AG04450 (cell line): ENCODE results near the gene MCRIP2. TPM values are rescaled to one million over a fixed set of nuclear protein-coding genes. Genes with fewer than 3 reads are reported as not detected.

ENCODE experiments used
- CTCF ChIA-PET: fragments of 300-600, 350-600 bp; formaldehyde crosslinking; extraction: SDS; loops from one replicate; lab custom pipeline; 2022; ENCODE audit warnings: antibody characterized with exemption, inconsistent platforms; lab: Charles Lee
- POLR2A ChIA-PET: fragments of 350-600 bp; formaldehyde crosslinking; extraction: SDS; loops from one replicate; lab custom pipeline; 2021; ENCODE audit warnings: antibody characterized with exemption, inconsistent platforms; lab: Yijun Ruan, JAX
- DNase-seq: peaks from one replicate; pipeline ENCODE4 v3.0.0-alpha.2; 2011; ENCODE audit warnings: low read depth, low spot score
- H3K27ac ChIP-seq: one replicate; pipeline ENCODE4 v1.5.1; 2012; ENCODE audit warnings: low read depth, low read length, control low read depth
- H3K27me3 ChIP-seq: one replicate; pipeline ENCODE4 v1.6.0; 2012; ENCODE audit warnings: low read length; ENCODE audit not compliant: control insufficient read depth, insufficient read depth
- H3K4me3 ChIP-seq: 2 replicates; pipeline ENCODE4 v1.5.1; 2011; ENCODE audit warnings: mild to moderate bottlenecking, low read depth, low read length, control low read depth
- H3K9me3 ChIP-seq: 2 replicates; pipeline ENCODE4 v1.5.1; 2012; ENCODE audit warnings: low read length; ENCODE audit not compliant: control insufficient read depth, insufficient read depth
- CTCF ChIP-seq: IDR thresholded peaks from 2 replicates; pipeline ENCODE4 v1.5.1; 2011; ENCODE audit warnings: low read depth, low read length, control low read depth, inconsistent platforms
- polyA plus RNA-seq: library from polyadenylated mRNA; depleted of rRNA; stranded (reverse); fragments of >200 nt; gene quantifications from 2 replicates; pipeline ENCODE4 v1.2.3, GENCODE V29; 2011

The MCRIP2 gene
- polyA plus RNA-seq, 1 experiment = 6.7 TPM

- ChIA-PET CTCF (no interaction called here), POLR2A (no interaction called here)
- DNase-seq = no peak
- TF ChIP-seq CTCF = no peak
- H3K9me3 ChIP-seq = peaks cover 12% of the 10 kb centered on the region
- no peak overlapping the region for H3K27ac ChIP-seq
- no peaks in the 10 kb centered on the region for H3K27me3 ChIP-seq
- H3K4me3 ChIP-seq = no peak overlapping the region
Measured at GRCh38 chr16:616733-617586, 24.7 kb upstream of the MCRIP2 start.

- POLR2A ChIA-PET = interaction anchor here (0.6 kb wide), 1 partner anchor 411 kb away, joined by 3 read pairs; no protein-coding TSS in a partner anchor
- Histone ChIP-seq H3K27ac (no peak overlapping the region), H3K4me3 (no peak overlapping the region), H3K9me3 (peaks cover 16% of the 10 kb centered on the region), H3K27me3 (no peaks in the 10 kb centered on the region)
- DNase-seq = no peak
- CTCF ChIA-PET = no interaction called here
- no peak for TF ChIP-seq CTCF
Measured at GRCh38 chr16:617855-618254, 23.8 kb upstream of the MCRIP2 start.

- ChIA-PET POLR2A (interaction anchor here (1.2 kb wide), 1 partner anchor 80 kb away, joined by 3 read pairs; no protein-coding TSS in a partner anchor), CTCF (no interaction called here)
- peaks cover 5% of the 10 kb centered on the region; the same call in 1 of the 2 replicates for H3K9me3 ChIP-seq
- H3K27ac ChIP-seq = no peak overlapping the region
- H3K27me3 ChIP-seq = no peaks in the 10 kb centered on the region
- no peak for TF ChIP-seq CTCF
- no peak for DNase-seq
- no peak overlapping the region for H3K4me3 ChIP-seq
Measured at GRCh38 chr16:619476-620100, 22.0 kb upstream of the MCRIP2 start.

- Histone ChIP-seq H3K27me3 (no peaks in the 10 kb centered on the region), H3K27ac (peak overlapping the region; percentile 11), H3K9me3 (peaks cover 10% of the 10 kb centered on the region; the same call in 1 of the 2 replicates), H3K4me3 (no peak overlapping the region)
- no peak for DNase-seq
- CTCF ChIA-PET = interaction anchor here (0.5 kb wide), 1 partner anchor 219 kb away, joined by 6 read pairs; the partner anchor contains the start of gene DECR2
- POLR2A ChIA-PET = no interaction called here
- no peak for TF ChIP-seq CTCF
Measured at GRCh38 chr16:620700-621525, 20.7 kb upstream of the MCRIP2 start.
